Measurements from ENCODE around the gene SEMA3G.

DNA sequence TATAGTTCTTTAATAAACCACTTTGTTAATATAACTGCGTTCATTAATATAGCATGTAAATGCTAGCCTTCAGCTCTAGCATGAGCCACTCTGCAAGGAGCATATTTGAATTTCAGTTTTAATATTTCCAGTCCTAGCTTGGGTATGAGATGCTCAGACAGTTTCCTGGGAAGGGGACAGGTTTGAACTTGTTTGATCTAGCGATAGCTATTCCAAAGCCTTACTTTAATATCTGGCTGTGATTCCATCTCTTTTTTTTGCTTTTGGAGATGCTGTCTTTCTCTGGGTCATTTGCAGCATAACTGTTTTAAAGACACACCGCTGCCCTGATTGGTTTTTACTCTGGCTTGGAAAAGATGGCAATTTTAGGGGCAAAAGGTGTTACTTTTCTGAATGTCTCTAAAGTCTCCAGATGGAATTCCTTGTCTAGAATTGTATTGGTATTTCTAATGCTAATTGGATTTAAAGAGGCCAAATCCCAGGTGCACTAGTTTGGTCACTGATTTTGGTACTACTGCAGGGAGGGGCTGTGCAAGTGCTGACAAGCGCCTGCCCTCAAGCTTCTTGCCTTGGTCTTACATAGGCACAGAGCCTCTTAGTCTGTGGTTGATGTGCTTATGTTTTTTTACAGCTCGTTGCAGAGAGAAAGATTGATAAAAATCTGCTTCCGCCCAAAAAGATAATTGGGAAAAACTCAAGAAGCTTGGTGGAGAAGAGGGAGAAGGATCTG, 13.3 kb upstream of the SEMA3G start:
- TF ChIP-seq, protein P1, sequence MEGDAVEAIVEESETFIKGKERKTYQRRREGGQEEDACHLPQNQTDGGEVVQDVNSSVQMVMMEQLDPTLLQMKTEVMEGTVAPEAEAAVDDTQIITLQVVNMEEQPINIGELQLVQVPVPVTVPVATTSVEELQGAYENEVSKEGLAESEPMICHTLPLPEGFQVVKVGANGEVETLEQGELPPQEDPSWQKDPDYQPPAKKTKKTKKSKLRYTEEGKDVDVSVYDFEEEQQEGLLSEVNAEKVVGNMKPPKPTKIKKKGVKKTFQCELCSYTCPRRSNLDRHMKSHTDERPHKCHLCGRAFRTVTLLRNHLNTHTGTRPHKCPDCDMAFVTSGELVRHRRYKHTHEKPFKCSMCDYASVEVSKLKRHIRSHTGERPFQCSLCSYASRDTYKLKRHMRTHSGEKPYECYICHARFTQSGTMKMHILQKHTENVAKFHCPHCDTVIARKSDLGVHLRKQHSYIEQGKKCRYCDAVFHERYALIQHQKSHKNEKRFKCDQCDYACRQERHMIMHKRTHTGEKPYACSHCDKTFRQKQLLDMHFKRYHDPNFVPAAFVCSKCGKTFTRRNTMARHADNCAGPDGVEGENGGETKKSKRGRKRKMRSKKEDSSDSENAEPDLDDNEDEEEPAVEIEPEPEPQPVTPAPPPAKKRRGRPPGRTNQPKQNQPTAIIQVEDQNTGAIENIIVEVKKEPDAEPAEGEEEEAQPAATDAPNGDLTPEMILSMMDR (IDR thresholded peaks at IDR 0.05), result no peak
- no peak for TF ChIP-seq POLR2A (IDR thresholded peaks at IDR 0.05)

All from heart left ventricle (tissue), 13 donors.